ENCODE results near the gene ARHGAP18.

DNA sequence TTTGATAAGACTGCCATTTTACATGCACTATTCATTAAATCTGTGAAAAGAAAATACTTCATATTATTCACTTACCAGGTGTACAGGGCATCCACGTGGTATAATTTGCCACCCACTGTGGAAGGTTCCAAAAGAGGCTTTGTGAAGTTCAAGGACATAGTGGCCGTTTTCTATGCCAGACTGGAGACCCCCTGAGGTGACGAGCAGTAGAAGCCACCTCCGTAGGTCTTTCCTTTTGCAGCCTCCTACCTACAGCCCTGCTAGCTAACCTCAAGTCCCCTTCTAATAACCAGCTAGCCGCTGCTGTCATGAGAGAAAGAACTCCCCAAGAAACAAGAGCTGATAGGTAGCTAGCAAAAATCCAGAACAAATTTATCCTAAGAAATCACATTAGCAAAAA, 110.5 kb downstream of the ARHGAP18 start:
- TF ChIP-seq CTCF (IDR thresholded peaks at IDR 0.05 in 4 of 5, conservative IDR thresholded peaks at IDR 0.05 in 1 of 5) (no peak), POLR2A (IDR thresholded peaks at IDR 0.05) (no peak)

Measured in gastrocnemius medialis (tissue), 4 donors.